PC-9 (cell line): Measurements from ENCODE around the gene GUCD1.

Experiments used
- CTCF ChIP-seq: fragments of 200-600 bp; sonication (generic); conservative IDR thresholded peaks from 2 replicates; pipeline ENCODE4 v1.6.1; 2017; ENCODE audit warnings: mixed run types, antibody characterized with exemption, mild to moderate bottlenecking, moderate library complexity
- EZH2 ChIP-seq: fragments of 200-600 bp; sonication (generic); IDR thresholded peaks from 2 replicates; pipeline ENCODE4 v1.8.0; 2017; ENCODE audit warnings: antibody characterized with exemption, low read depth

GRCh38 chr22:24564376-24565058, 9.6 kb upstream of the GUCD1 start:
- TF ChIP-seq CTCF (no peak), EZH2 (no peak)
